ENCODE data around the gene MYH3. TPM values are rescaled to one million over a fixed set of nuclear protein-coding genes. Genes with fewer than 3 reads are reported as not detected.

MYH3 gene
- total and polyA plus RNA-seq, 7 donors = 1.9 to 261 (median 5.8) TPM

DNA sequence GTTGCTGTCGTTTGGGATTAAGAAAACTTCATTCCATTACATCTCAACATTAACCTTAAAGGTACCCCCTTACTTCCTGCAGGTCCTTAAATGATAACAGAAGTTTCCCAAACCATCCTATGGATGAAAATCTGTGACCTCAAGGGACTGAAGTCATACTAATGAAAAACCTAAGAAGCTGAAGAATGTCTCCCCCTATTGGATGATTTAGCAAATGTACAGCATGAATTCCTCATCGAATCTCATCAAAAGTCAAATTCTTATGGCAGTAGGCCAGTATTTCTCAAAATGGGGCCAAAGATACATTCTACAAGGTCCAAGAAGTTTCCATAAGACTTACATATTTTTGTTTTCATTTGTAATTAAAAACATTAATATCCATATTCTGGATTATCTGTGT lies 26.7 kb upstream of the MYH3 start:
- intact Hi-C loops (cut with DNase I) = no loop called here
- DNase-seq = no peak
- 50 to 67% (median 51%) methylated on average over 2 of the region's 2 CpGs for WGBS, 3 donors

GRCh38 chr17:10681866-10682446 lies 24.8 kb upstream of the MYH3 start:
- intact Hi-C loops (cut with DNase I) = no loop called here
- H3K27ac ChIP-seq = no peak overlapping the region

More for the DNA sequence above, 26.7 kb upstream of the MYH3 start:
- Histone ChIP-seq H3K27ac (no peak overlapping the region), H3K27me3 (ENCODE audit: insufficient read depth in 3 of 3, low read length in 2 of 3) (no peaks in the 10 kb centered on the region), H3K36me3 (ENCODE audit: insufficient read depth in 1 of 2, low read depth in 1 of 2) (peaks cover 9 to 93% of the 10 kb centered on the region in 2 donors), H3K4me3 (no peak overlapping the region), H3K9me3 (no peaks in the 10 kb centered on the region), H3K4me1 (no peaks in the 10 kb centered on the region)
- peak; percentile 30 for TF ChIP-seq CTCF (IDR thresholded peaks at IDR 0.05)
- ATAC-seq = no peak

DNA sequence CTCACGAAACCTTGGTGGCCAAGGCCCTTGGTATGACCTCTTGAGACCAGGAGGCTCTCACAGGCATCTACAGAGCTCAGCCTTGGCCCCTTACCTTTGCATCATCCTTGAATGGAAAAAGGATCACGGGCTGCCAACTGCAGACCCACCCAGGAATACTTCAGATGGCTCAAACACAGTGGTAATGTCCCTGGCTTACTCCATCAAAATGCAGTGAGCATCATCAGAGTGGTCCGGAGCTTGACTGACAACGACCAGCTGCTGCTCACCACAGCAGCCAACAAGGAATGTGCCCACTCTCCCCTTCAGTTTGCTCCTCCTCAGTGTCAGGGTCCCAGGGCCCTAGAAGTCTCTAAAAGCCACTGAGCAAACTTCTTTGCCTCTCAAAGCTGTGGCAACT lies 17.6 kb upstream of the MYH3 start:
- Histone ChIP-seq H3K27me3 (ENCODE audit: insufficient read depth in 3 of 3, low read length in 2 of 3) (no peaks in the 10 kb centered on the region), H3K36me3 (ENCODE audit: insufficient read depth in 1 of 2, low read depth in 1 of 2) (peaks cover 0 to 55% of the 10 kb centered on the region in 2 donors), H3K9me3 (no peaks in the 10 kb centered on the region), H3K27ac (no peak overlapping the region), H3K4me3 (no peak overlapping the region), H3K4me1 (no peaks in the 10 kb centered on the region)
- no peak for DNase-seq
- intact Hi-C loops (cut with DNase I) = no loop called here
- TF ChIP-seq CTCF (IDR thresholded peaks at IDR 0.05) = no peak
- ATAC-seq = peak in 1 of 4 donors; percentile 15
- WGBS, 3 donors = 68 to 85% (median 74%) methylated on average over 4 of the region's 4 CpGs

More at GRCh38 chr17:10681866-10682446, 24.8 kb upstream of the MYH3 start:
- peaks cover 9 to 97% of the 10 kb centered on the region in 2 donors for H3K36me3 ChIP-seq (ENCODE audit: insufficient read depth in 1 of 2, low read depth in 1 of 2)
- H3K4me1 ChIP-seq = no peaks in the 10 kb centered on the region
- WGBS, 3 donors = 72 to 79% (median 75%) methylated on average over 7 of the region's 7 CpGs
- DNase-seq (no peak), ATAC-seq (no peak)
- H3K27me3 ChIP-seq (ENCODE audit: insufficient read depth in 3 of 3, low read length in 2 of 3) = no peaks in the 10 kb centered on the region
- no peaks in the 10 kb centered on the region for H3K9me3 ChIP-seq
- no peak overlapping the region for H3K4me3 ChIP-seq
- TF ChIP-seq CTCF (IDR thresholded peaks at IDR 0.05) = no peak

DNA sequence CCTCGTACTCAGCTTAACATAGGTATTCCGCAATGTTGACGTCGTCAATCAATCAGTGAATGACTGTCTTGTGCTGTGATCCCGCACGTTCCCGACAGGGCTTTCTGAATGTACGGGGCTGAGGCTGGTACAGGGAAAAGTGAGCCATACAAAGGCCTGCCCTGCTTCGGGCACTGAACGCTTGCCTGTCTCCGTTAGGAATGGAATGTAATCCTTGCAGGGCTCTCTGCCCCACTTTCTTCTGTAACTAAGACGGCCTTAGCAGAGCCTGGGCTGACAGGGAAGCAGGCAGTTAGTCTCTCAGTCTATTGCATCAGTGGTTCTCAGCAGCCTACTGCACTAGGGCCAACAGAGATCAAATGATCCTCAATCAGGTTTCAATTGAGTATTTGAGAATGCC lies 16.2 kb upstream of the MYH3 start:
- Histone ChIP-seq H3K4me3 (no peak overlapping the region), H3K4me1 (no peaks in the 10 kb centered on the region), H3K27me3 (ENCODE audit: insufficient read depth in 3 of 3, low read length in 2 of 3) (no peaks in the 10 kb centered on the region), H3K27ac (no peak overlapping the region), H3K9me3 (no peaks in the 10 kb centered on the region), H3K36me3 (ENCODE audit: insufficient read depth in 1 of 2, low read depth in 1 of 2) (peaks cover 0 to 41% of the 10 kb centered on the region in 2 donors)
- intact Hi-C loops (cut with DNase I) = no loop called here
- ATAC-seq (peak; percentile 73 to 91 (median 89)), DNase-seq (peak; percentile 21 to 58)
- 66 to 84% (median 80%) methylated on average over 12 of the region's 12 CpGs for WGBS, 3 donors
- TF ChIP-seq CTCF (IDR thresholded peaks at IDR 0.05) = no peak

- ATAC-seq = no peak
- DNase-seq = no peak
- H3K27ac ChIP-seq = no peak overlapping the region
- peaks cover 0 to 12% of the 10 kb centered on the region in 2 donors for H3K36me3 ChIP-seq (ENCODE audit: insufficient read depth in 1 of 2, low read depth in 1 of 2)
- 74 to 88% (median 87%) methylated on average over 1 of the region's 1 CpG for WGBS, 3 donors
- H3K4me1 ChIP-seq = no peaks in the 10 kb centered on the region
- no peak overlapping the region for H3K4me3 ChIP-seq
- no peaks in the 10 kb centered on the region for H3K27me3 ChIP-seq (ENCODE audit: insufficient read depth in 3 of 3, low read length in 2 of 3)
- intact Hi-C loops (cut with DNase I) = no loop called here
- H3K9me3 ChIP-seq = no peaks in the 10 kb centered on the region
- no peak for TF ChIP-seq CTCF (IDR thresholded peaks at IDR 0.05)
Measured at GRCh38 chr17:10668775-10669174, 11.7 kb upstream of the MYH3 start.
